Brain microvascular endothelial cell (primary cell): ENCODE measurements around the gene PAX7.

Experiments
- DNase-seq: peaks from one replicate; pipeline ENCODE4 v3.0.0-alpha.2; 2020
- H3K27ac ChIP-seq: fragments of 250-450 bp; sonication (Bioruptor Pico); 2 replicates; pipeline ENCODE4 v1.5.1; 2020; ENCODE audit warnings: mild to moderate bottlenecking, moderate library complexity
- H3K27me3 ChIP-seq: fragments of 250-450 bp; sonication (Bioruptor Pico); replicated peaks from 2 replicates; pipeline ENCODE4 v1.5.1; 2020; ENCODE audit warnings: mild to moderate bottlenecking
- H3K36me3 ChIP-seq: fragments of 250-450 bp; sonication (Bioruptor Pico); replicated peaks from 2 replicates; pipeline ENCODE4 v1.5.1; 2020; ENCODE audit warnings: mild to moderate bottlenecking
- H3K4me3 ChIP-seq: 2 replicates; pipeline ENCODE4 v1.5.1; 2011; ENCODE audit warnings: low read depth, mild to moderate bottlenecking, control low read depth, low read length, moderate library complexity
- CTCF ChIP-seq: IDR thresholded peaks from 2 replicates; pipeline ENCODE4 v1.5.1; 2011; ENCODE audit warnings: low read depth, mild to moderate bottlenecking, moderate library complexity, low read length, control low read depth, inconsistent platforms; ENCODE audit errors: missing control alignments
- in situ Hi-C: cut with HindIII; loops from 2 replicates; pipeline ENCODE4 v1.10.0; 2017; ENCODE audit warnings: low sequenced_read_pairs, low pct_ligation_motif_present

Gene PAX7

GRCh38 chr1:18768086-18768485, 137.4 kb downstream of the PAX7 start:
- no peak for TF ChIP-seq CTCF
- DNase-seq, result no peak
- Histone ChIP-seq H3K4me3 (no peak overlapping the region), H3K36me3 (no peaks in the 10 kb centered on the region), H3K27me3 (no peaks in the 10 kb centered on the region), H3K27ac (no peak overlapping the region)
- in situ Hi-C loops, result no loop called here

GRCh38 chr1:18769140-18769539, 138.5 kb downstream of the PAX7 start:
- Histone ChIP-seq H3K27ac (no peak overlapping the region), H3K27me3 (no peaks in the 10 kb centered on the region), H3K36me3 (no peaks in the 10 kb centered on the region), H3K4me3 (no peak overlapping the region)
- DNase-seq, result no peak
- in situ Hi-C loops, result no loop called here
- TF ChIP-seq CTCF, result no peak

GRCh38 chr1:18770799-18771198, 140.2 kb downstream of the PAX7 start:
- no peak for DNase-seq
- no peak for TF ChIP-seq CTCF
- Histone ChIP-seq H3K4me3 (no peak overlapping the region), H3K27ac (no peak overlapping the region), H3K27me3 (no peaks in the 10 kb centered on the region), H3K36me3 (no peaks in the 10 kb centered on the region)
- in situ Hi-C loops, result no loop called here

GRCh38 chr1:18773753-18774152, 143.1 kb downstream of the PAX7 start:
- Histone ChIP-seq H3K27me3 (no peaks in the 10 kb centered on the region), H3K27ac (no peak overlapping the region), H3K36me3 (no peaks in the 10 kb centered on the region), H3K4me3 (no peak overlapping the region)
- no peak for TF ChIP-seq CTCF
- no peak for DNase-seq
- in situ Hi-C loops, result no loop called here

- H3K27me3 ChIP-seq, result no peaks in the 10 kb centered on the region
Measured at GRCh38 chr1:18775341-18775740, 144.7 kb downstream of the PAX7 start.

More at GRCh38 chr1:18775341-18775740, 144.7 kb downstream of the PAX7 start:
- TF ChIP-seq CTCF, result no peak
- no peak for DNase-seq
- Histone ChIP-seq H3K4me3 (no peak overlapping the region), H3K36me3 (no peaks in the 10 kb centered on the region), H3K27ac (no peak overlapping the region)
- in situ Hi-C loops, result no loop called here
